AG10803 (cell line): ENCODE measurements around the gene TMOD3.
A peak's percentile ranks its signal among the peaks of the same experiment; 100 is the strongest.

Source experiments
- DNase-seq: peaks from one replicate; pipeline ENCODE4 v3.0.0; 2010; ENCODE audit warnings: low read depth
- H3K4me3 ChIP-seq: 2 replicates; pipeline ENCODE4 v1.5.1; 2011; ENCODE audit warnings: mild to moderate bottlenecking, low read length, control low read depth
- TF ChIP-seq, protein P1 (sequence below): conservative IDR thresholded peaks from 2 replicates; pipeline ENCODE4 v1.5.1; 2011; ENCODE audit warnings: mild to moderate bottlenecking, low read length, control low read depth, inconsistent platforms

Gene TMOD3

DNA sequence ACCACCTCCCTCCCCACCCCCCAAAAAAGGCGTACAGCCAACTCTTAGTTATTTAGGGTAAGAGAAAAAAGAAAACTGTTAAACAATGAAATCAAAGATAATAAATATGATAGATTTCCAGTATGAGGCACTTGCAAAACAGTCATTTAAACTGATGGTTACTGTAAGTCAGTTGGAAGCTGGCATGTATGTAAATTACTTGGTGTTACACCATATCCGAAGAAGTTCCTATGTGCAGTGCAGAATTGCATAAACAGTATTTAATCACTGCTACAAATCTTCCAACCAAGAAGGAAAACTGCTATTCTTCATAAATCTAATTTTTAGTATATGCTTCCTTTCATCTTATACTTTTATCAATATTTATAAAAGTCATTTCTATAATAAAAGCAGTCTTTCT lies 80.1 kb downstream of the TMOD3 start:
- DNase-seq = peak; percentile 17
- H3K4me3 ChIP-seq = no peak overlapping the region
- TF ChIP-seq, protein P1, sequence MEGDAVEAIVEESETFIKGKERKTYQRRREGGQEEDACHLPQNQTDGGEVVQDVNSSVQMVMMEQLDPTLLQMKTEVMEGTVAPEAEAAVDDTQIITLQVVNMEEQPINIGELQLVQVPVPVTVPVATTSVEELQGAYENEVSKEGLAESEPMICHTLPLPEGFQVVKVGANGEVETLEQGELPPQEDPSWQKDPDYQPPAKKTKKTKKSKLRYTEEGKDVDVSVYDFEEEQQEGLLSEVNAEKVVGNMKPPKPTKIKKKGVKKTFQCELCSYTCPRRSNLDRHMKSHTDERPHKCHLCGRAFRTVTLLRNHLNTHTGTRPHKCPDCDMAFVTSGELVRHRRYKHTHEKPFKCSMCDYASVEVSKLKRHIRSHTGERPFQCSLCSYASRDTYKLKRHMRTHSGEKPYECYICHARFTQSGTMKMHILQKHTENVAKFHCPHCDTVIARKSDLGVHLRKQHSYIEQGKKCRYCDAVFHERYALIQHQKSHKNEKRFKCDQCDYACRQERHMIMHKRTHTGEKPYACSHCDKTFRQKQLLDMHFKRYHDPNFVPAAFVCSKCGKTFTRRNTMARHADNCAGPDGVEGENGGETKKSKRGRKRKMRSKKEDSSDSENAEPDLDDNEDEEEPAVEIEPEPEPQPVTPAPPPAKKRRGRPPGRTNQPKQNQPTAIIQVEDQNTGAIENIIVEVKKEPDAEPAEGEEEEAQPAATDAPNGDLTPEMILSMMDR = no peak

- no peak overlapping the region for H3K4me3 ChIP-seq
- DNase-seq = no peak
- TF ChIP-seq, protein P1 = no peak
These were observed 83.1 kb downstream of the TMOD3 start for GRCh38 chr15:51912528-51912927.

- TF ChIP-seq, protein P1 = peak; percentile 30; the same call in 1 of the 2 replicates
- DNase-seq = no peak
- H3K4me3 ChIP-seq = no peak overlapping the region
These were observed 88.0 kb downstream of the TMOD3 start for GRCh38 chr15:51917493-51917892.

DNA sequence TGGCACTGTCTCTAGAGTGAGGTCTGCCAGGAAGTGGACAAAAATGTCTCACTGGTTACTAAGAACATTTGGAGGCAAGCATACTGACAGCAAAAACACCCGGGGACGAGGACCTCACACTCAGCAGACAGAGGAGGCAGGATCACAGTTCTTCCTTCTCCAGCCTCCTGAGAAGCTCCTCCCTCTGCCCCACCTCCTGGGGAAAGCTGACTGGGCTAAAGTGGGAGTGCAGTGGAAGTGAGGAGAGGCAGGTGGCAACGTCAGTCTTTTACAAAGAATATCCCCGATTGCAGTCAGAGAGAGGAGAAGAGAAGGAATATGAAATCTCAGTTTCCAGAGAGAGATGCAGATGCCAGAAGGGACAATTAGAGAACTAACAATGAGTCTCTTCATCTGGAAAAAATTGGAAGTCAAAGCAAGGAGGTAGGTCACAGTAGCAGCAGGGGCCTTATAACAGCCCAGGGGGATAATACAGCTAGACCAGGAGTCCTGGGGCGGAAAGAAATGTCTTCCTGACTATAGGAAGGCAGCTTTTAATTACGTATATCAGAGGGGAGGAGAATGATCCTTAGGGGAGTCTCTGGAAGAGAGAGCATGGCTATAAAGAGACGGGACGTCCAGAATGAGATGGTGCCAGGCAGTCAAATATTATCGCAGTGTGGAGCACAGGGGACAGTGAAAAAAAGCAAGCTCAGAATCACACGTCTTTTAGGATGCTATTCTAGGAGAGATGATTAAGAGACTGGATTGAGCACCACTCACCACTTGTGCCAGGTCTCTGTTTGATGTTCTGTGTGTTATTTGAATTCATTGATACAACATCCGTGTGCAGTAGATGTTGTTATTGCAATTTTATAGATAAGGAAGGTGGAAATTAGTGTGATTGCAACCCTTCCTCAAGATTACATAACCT lies 95.0 kb downstream of the TMOD3 start:
- TF ChIP-seq, protein P1 = no peak
- no peak for DNase-seq
- no peak overlapping the region for H3K4me3 ChIP-seq

GRCh38 chr15:51926809-51927208 lies 97.4 kb downstream of the TMOD3 start:
- TF ChIP-seq, protein P1 = no peak
- no peak overlapping the region for H3K4me3 ChIP-seq
- no peak for DNase-seq

DNA sequence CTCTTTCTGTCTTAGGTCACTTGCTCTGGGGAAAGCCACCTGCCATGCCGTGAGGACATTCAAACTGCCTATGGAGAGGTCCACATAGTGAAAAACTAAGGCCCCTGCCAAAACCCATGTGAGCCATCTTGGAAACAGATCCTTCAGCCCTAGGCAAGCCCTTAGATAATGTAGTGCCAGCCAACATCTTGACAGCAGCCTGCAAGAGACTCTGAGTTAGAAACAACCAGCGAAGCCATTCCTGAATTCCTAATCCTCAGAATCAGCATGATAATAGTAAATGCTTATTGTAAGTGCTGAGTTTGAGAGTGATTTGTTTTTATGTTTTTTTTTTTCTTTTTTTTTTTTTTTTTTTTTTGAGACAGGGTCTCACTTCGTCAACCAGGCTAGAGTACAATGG lies 101.6 kb downstream of the TMOD3 start:
- no peak overlapping the region for H3K4me3 ChIP-seq
- TF ChIP-seq, protein P1 = no peak
- no peak for DNase-seq

- no peak overlapping the region for H3K4me3 ChIP-seq
- DNase-seq = peak; percentile 24
- TF ChIP-seq, protein P1 = no peak
These were observed 102.2 kb downstream of the TMOD3 start for GRCh38 chr15:51931638-51932037.
